ENCODE data around the gene TSPEAR. TPM values are rescaled to one million over a fixed set of nuclear protein-coding genes. Genes with fewer than 3 reads are reported as not detected.

Gene TSPEAR
- total RNA-seq, 4 donors from 2014 or later, result 0.21 to 1.3 (median 0.69) TPM

DNA sequence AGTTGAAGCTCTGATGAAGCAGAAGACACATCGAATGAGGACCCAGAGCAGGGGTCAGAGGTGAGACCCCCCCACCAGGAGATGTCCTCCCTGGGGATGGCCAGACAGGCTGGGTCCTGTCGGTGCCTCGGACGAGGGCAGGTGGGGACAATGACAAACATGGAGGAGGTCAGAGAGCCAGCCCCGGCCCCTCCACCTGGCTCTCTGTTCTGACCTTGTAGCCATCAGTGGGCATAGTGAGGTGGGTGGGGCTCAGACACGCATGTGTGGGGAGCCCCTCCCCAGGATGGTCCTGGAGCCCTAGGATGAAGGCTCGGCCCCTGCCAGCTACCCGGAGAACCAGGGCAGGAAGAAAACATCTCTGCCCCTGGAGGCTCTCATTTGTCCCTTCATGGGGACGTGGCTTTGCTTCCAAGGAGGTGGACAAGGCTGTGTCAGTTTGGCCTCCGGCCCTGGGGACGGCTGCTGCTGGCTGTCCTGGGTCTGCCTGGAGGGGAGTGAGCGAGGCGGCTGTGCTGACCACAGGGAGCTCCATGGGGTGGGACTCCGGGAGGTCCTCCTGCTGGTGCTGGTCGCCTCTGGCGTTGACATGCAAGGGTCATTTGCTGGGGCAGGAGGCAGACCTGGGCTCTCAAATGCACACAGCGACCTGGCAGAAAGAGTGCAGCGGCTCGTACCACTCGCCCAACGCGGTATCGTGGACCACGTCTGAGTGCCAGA, 121.6 kb downstream of the TSPEAR start:
- Histone ChIP-seq H3K36me3 (no peaks in the 10 kb centered on the region), H3K9me3 (no peaks in the 10 kb centered on the region), H3K4me1 (no peaks in the 10 kb centered on the region), H3K27ac (no peak overlapping the region), H3K27me3 (no peaks in the 10 kb centered on the region), H3K4me3 (replicated peaks in 1 of 3) (no peak overlapping the region)
- no peak for DNase-seq
- intact Hi-C loops (cut with DNase I), result no loop called here
- 87 to 91% methylated on average over 14 to 21 of the region's 24 CpGs for WGBS, 2 donors
- no peak for TF ChIP-seq POLR2A (IDR thresholded peaks at IDR 0.05)
- TF ChIP-seq, protein P1, sequence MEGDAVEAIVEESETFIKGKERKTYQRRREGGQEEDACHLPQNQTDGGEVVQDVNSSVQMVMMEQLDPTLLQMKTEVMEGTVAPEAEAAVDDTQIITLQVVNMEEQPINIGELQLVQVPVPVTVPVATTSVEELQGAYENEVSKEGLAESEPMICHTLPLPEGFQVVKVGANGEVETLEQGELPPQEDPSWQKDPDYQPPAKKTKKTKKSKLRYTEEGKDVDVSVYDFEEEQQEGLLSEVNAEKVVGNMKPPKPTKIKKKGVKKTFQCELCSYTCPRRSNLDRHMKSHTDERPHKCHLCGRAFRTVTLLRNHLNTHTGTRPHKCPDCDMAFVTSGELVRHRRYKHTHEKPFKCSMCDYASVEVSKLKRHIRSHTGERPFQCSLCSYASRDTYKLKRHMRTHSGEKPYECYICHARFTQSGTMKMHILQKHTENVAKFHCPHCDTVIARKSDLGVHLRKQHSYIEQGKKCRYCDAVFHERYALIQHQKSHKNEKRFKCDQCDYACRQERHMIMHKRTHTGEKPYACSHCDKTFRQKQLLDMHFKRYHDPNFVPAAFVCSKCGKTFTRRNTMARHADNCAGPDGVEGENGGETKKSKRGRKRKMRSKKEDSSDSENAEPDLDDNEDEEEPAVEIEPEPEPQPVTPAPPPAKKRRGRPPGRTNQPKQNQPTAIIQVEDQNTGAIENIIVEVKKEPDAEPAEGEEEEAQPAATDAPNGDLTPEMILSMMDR (IDR thresholded peaks at IDR 0.05), result no peak

DNA sequence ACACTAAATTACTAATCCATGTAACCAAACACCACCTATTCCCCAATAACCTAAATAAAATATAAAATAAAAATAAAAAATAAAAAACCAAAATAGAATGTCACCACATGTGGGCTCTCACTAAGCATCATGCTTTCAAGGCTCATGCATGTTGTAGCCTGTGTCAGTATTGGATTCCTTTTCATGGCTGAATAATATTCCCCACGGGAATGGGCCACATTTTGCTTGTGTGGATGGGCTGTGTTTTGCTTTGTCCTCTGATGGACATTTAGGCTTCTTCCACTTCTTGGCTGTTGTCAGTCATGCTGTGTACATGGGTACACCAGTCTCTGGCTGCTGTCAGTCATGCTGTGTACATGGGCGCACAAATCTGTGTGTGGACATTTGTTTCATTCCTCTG, 122.3 kb downstream of the TSPEAR start:
- Histone ChIP-seq H3K4me1 (no peaks in the 10 kb centered on the region), H3K27ac (no peak overlapping the region), H3K36me3 (no peaks in the 10 kb centered on the region), H3K27me3 (no peaks in the 10 kb centered on the region), H3K9me3 (no peaks in the 10 kb centered on the region), H3K4me3 (replicated peaks in 1 of 3) (no peak overlapping the region)
- TF ChIP-seq, protein P1 (IDR thresholded peaks at IDR 0.05), result no peak
- no peak for TF ChIP-seq POLR2A (IDR thresholded peaks at IDR 0.05)
- WGBS, 2 donors, result 98 to 100% methylated on average over 2 of the region's 2 CpGs
- no peak for DNase-seq
- intact Hi-C loops (cut with DNase I), result no loop called here

DNA sequence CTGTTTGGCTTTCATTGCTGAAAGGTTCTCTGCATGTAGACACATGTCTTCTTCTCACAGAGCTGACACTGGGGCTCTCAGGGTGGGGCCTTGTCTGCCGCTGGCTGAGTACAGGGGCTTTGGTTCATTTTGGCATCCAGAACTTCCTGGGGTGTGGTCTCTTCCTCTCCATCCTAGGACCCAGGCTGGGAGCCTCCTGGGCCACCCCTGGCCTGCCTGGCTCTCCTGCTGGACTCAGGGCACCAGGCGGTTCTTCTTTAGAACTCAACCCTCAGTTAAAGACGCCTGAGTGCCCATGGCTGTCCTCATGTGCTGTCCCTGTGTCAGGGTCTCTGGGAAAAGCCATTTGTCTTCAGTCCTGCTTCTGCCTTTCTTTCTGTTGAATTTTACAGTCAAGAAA, 125.5 kb downstream of the TSPEAR start:
- no peak for DNase-seq
- no peaks in the 10 kb centered on the region for H3K36me3 ChIP-seq
- no peaks in the 10 kb centered on the region for H3K9me3 ChIP-seq
- no peak for TF ChIP-seq POLR2A (IDR thresholded peaks at IDR 0.05)
- TF ChIP-seq, protein P1 (IDR thresholded peaks at IDR 0.05), result no peak
- intact Hi-C loops (cut with DNase I), result no loop called here
- WGBS, 2 donors, result 85 to 92% methylated on average over 3 of the region's 3 CpGs
- no peak overlapping the region for H3K27ac ChIP-seq
- no peak overlapping the region for H3K4me3 ChIP-seq (replicated peaks in 1 of 3)
- H3K27me3 ChIP-seq, result no peaks in the 10 kb centered on the region
- H3K4me1 ChIP-seq, result no peaks in the 10 kb centered on the region

DNA sequence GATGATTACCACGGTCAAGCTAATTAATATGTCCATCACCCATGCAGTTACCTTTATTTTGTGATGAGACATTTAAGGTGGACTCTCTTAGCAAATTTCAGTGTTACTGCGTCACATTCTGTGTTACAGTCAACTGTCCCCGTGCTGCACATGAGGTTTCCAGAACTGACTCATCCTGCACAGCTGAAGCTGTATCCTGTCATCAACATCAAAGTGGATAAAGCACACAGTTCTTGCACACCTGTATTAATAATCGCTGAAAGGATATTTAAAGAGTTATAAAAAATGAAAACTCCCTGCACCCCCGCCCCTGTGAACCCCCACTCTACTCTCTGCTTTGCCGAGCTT, 127.6 kb downstream of the TSPEAR start:
- TF ChIP-seq POLR2A (IDR thresholded peaks at IDR 0.05), result no peak
- TF ChIP-seq, protein P1 (IDR thresholded peaks at IDR 0.05), result no peak
- H3K27me3 ChIP-seq, result no peaks in the 10 kb centered on the region
- no peak overlapping the region for H3K27ac ChIP-seq
- no peak overlapping the region for H3K4me3 ChIP-seq (replicated peaks in 1 of 3)
- no peak for DNase-seq
- H3K9me3 ChIP-seq, result no peaks in the 10 kb centered on the region
- no peaks in the 10 kb centered on the region for H3K36me3 ChIP-seq
- 87% methylated on average over 6 of the region's 6 CpGs for WGBS, 2 donors
- H3K4me1 ChIP-seq, result no peaks in the 10 kb centered on the region
- intact Hi-C loops (cut with DNase I), result no loop called here

DNA sequence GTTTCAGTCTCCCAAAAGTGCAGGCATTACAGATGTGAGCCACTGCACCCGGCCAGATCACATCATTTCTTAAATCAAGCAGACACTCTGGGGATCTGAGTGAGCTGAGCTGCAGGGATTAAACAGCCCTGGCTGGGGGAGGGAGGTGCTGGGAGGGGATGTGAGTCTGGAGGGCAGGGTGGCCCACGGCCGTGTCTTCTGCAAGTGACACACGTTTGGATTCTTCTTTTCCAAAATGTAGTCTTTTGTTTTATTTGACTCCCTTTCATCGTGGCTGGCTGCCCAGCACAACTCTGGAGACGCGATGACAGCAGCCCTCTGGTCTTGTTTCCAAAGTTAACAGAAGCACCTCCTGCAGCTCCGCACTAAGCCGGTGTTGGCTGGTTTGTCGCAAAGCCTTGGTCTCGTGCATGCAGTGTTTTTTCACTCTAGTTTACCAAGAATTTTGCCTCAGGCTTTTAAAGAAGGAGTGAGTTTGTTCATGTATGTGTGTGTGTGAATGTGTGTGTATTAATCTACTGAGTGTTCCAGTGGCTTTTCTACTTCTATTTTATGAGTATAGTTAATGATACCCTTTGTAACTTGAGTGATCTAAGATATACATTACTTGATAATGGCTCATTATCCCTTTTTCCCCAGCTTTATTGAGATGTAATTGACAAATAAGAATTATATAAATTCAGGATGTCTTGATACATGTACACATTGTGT, 128.1 kb downstream of the TSPEAR start:
- TF ChIP-seq, protein P1 (IDR thresholded peaks at IDR 0.05), result no peak
- no peak for TF ChIP-seq POLR2A (IDR thresholded peaks at IDR 0.05)
- H3K4me3 ChIP-seq (replicated peaks in 1 of 3), result no peak overlapping the region
- H3K4me1 ChIP-seq, result no peaks in the 10 kb centered on the region
- 8 to 9% methylated on average over 11 of the region's 11 CpGs for WGBS, 2 donors
- no peaks in the 10 kb centered on the region for H3K9me3 ChIP-seq
- intact Hi-C loops (cut with DNase I), result no loop called here
- DNase-seq, result peak; percentile 54 to 79
- H3K36me3 ChIP-seq, result no peaks in the 10 kb centered on the region
- H3K27ac ChIP-seq, result no peak overlapping the region
- no peaks in the 10 kb centered on the region for H3K27me3 ChIP-seq

Data from thyroid gland (tissue), 4 donors.